GM12891 (cell line): ENCODE measurements around the gene CDC42EP2.

Experiments used
- POLR2A ChIP-seq: IDR thresholded peaks from 2 replicates; pipeline ENCODE4 v1.6.1; 2011; ENCODE audit warnings: low read depth, low read length, control low read depth
- POLR2AphosphoS5 ChIP-seq: IDR thresholded peaks from 2 replicates; pipeline ENCODE4 v1.6.1; 2011; ENCODE audit warnings: low read depth, low read length, control low read depth
- TAF1 ChIP-seq: IDR thresholded peaks from 2 replicates; pipeline ENCODE4 v1.6.1; 2011; ENCODE audit warnings: low read depth, low read length, control low read depth

- TF ChIP-seq POLR2AphosphoS5 (no peak), POLR2A (no peak), TAF1 (no peak)
Observed at GRCh38 chr11:65357856-65358356, 43.2 kb downstream of the CDC42EP2 start.
